G401 (cell line): Measurements from ENCODE around the gene TMED6. TPM values are rescaled to one million over a fixed set of nuclear protein-coding genes. Genes with fewer than 3 reads are reported as not detected.

Experiments
- DNase-seq: peaks from one replicate; pipeline ENCODE4 v3.0.0-alpha.2; 2015; ENCODE audit warnings: low spot score
- in situ Hi-C: cut with HindIII; loops from 2 replicates; pipeline ENCODE4 v1.10.0; 2016; ENCODE audit warnings: low sequenced_read_pairs, mixed read lengths
- total RNA-seq: library from RNA; depleted of rRNA; stranded (reverse); fragments of >200 nt; shearing (Covaris generic); gene quantifications from 2 replicates; pipeline ENCODE4 v1.2.3, GENCODE V29; 2014; rRNA removed

TMED6 gene
- not detected in 2 replicates for total RNA-seq

GRCh38 chr16:69351309-69352027 lies at the start of gene TMED6:
Gene TMED6 (minus strand): TSS chr16:69351786. CDS start chr16:69351753, 33 bp downstream.
- in situ Hi-C loops: no loop called here
- DNase-seq: peak; percentile 63

- no peak for DNase-seq
- in situ Hi-C loops: no loop called here
Observed at GRCh38 chr16:69399361-69399760, 47.8 kb upstream of the TMED6 start.

- in situ Hi-C loops: no loop called here
- DNase-seq: peak; percentile 61
Observed at GRCh38 chr16:69397821-69398521, 46.4 kb upstream of the TMED6 start.

- peak; percentile 86 for DNase-seq
- in situ Hi-C loops: no loop called here
Observed at GRCh38 chr16:69396187-69397061, 44.8 kb upstream of the TMED6 start.

GRCh38 chr16:69395859-69396186 lies 44.2 kb upstream of the TMED6 start:
- in situ Hi-C loops: no loop called here

GRCh38 chr16:69393898-69394849 lies 42.6 kb upstream of the TMED6 start:
- in situ Hi-C loops: no loop called here
- DNase-seq: no peak

More at GRCh38 chr16:69395859-69396186, 44.2 kb upstream of the TMED6 start:
- no peak for DNase-seq

- in situ Hi-C loops: no loop called here
- no peak for DNase-seq
Observed at GRCh38 chr16:69386596-69386995, 35.0 kb upstream of the TMED6 start.

- in situ Hi-C loops: no loop called here
- no peak for DNase-seq
Observed at GRCh38 chr16:69384974-69385373, 33.4 kb upstream of the TMED6 start.

- in situ Hi-C loops: no loop called here
- no peak for DNase-seq
Observed at GRCh38 chr16:69382421-69382820, 30.8 kb upstream of the TMED6 start.

GRCh38 chr16:69381231-69381630 lies 29.6 kb upstream of the TMED6 start:
- in situ Hi-C loops: no loop called here

GRCh38 chr16:69378760-69379159 lies 27.2 kb upstream of the TMED6 start:
- in situ Hi-C loops: no loop called here
- DNase-seq: no peak

More at GRCh38 chr16:69381231-69381630, 29.6 kb upstream of the TMED6 start:
- DNase-seq: no peak

GRCh38 chr16:69378036-69378435 lies 26.4 kb upstream of the TMED6 start:
- in situ Hi-C loops: no loop called here
- DNase-seq: no peak

- in situ Hi-C loops: no loop called here
- no peak for DNase-seq
Observed at GRCh38 chr16:69376393-69377059, 24.9 kb upstream of the TMED6 start.

- in situ Hi-C loops: no loop called here
- no peak for DNase-seq
Observed at GRCh38 chr16:69373019-69373418, 21.4 kb upstream of the TMED6 start.

- no peak for DNase-seq
- in situ Hi-C loops: no loop called here
Observed at GRCh38 chr16:69371564-69371963, 20.0 kb upstream of the TMED6 start.

GRCh38 chr16:69368866-69369265 lies 17.3 kb upstream of the TMED6 start:
- in situ Hi-C loops: no loop called here
- no peak for DNase-seq

- in situ Hi-C loops: no loop called here
- DNase-seq: no peak
Observed at GRCh38 chr16:69367980-69368379, 16.4 kb upstream of the TMED6 start.

- DNase-seq: no peak
- in situ Hi-C loops: no loop called here
Observed at GRCh38 chr16:69366431-69366830, 14.8 kb upstream of the TMED6 start.
